PC-9 (cell line): ENCODE results near the gene DRAP1. TPM values are rescaled to one million over a fixed set of nuclear protein-coding genes. Genes with fewer than 3 reads are reported as not detected.

Experiments
- BruUV-seq: library from RNA; stranded (reverse); fragments of 400-500 nt; replicated peaks from 2 replicates; lab custom pipeline; 2021; lab: Mats Ljungman, UMichigan
- CTCF ChIA-PET: fragments of 300-600 bp; sonication (Branson Sonifier 250); formaldehyde crosslinking; loops from one replicate; lab custom pipeline; 2022; ENCODE audit warnings: antibody characterized with exemption; lab: Charles Lee
- POLR2A ChIA-PET: fragments of 300-600 bp; sonication (Branson Sonifier 250); formaldehyde crosslinking; loops from one replicate; lab custom pipeline; 2022; ENCODE audit warnings: antibody characterized with exemption; ENCODE audit not compliant: unreplicated experiment; lab: Charles Lee
- DNase-seq, 2 experiments: peaks; one replicate each; pipeline versions ENCODE4 v3.0.0 to v3.0.0-alpha.2; 2015 to 2022; ENCODE audit warnings: mixed read lengths in 1 of 2
- H2AFZ ChIP-seq: fragments of 200-600 bp; sonication (generic); 2 replicates; pipeline ENCODE4 v1.8.1; 2017; ENCODE audit warnings: antibody characterized with exemption
- H3F3A ChIP-seq: fragments of 200-600 bp; sonication (generic); 2 replicates; pipeline ENCODE4 v1.8.1; 2017; ENCODE audit warnings: antibody characterized with exemption, mild to moderate bottlenecking, low read depth; ENCODE audit not compliant: insufficient read depth
- H3K27ac ChIP-seq: fragments of 200-600 bp; sonication (generic); 2 replicates; pipeline ENCODE4 v1.6.1; 2016; ENCODE audit warnings: mixed run types
- H3K27me3 ChIP-seq: fragments of 200-600 bp; sonication (generic); 2 replicates; pipeline ENCODE4 v1.6.1; 2016; ENCODE audit warnings: low read depth, mixed run types; ENCODE audit not compliant: insufficient read depth
- H3K36me3 ChIP-seq: fragments of 200-600 bp; sonication (generic); 2 replicates; pipeline ENCODE4 v1.6.1; 2016; ENCODE audit warnings: low read depth, mixed run types
- H3K4me1 ChIP-seq: fragments of 200-600 bp; sonication (generic); replicated peaks from 2 replicates; pipeline ENCODE4 v1.6.1; 2016; ENCODE audit warnings: mixed run types; ENCODE audit not compliant: insufficient read depth
- H3K4me2 ChIP-seq: fragments of 200-600 bp; sonication (generic); 2 replicates; pipeline ENCODE4 v1.6.1; 2017; ENCODE audit warnings: mixed run types
- H3K4me3 ChIP-seq: fragments of 200-600 bp; sonication (generic); 2 replicates; pipeline ENCODE4 v1.6.1; 2016; ENCODE audit warnings: mixed run types
- H3K79me2 ChIP-seq: fragments of 200-600 bp; sonication (generic); 2 replicates; pipeline ENCODE4 v1.6.1; 2017; ENCODE audit warnings: low read depth, mixed run types
- H3K9me2 ChIP-seq: fragments of 200-600 bp; sonication (generic); 2 replicates; pipeline ENCODE4 v1.8.1; 2017; ENCODE audit warnings: mild to moderate bottlenecking; ENCODE audit not compliant: insufficient read depth
- H3K9me3 ChIP-seq: fragments of 200-600 bp; sonication (generic); 2 replicates; pipeline ENCODE4 v1.8.1; 2016; ENCODE audit warnings: low read depth; ENCODE audit not compliant: insufficient read depth
- H4K20me1 ChIP-seq: fragments of 200-600 bp; sonication (generic); 2 replicates; pipeline ENCODE4 v1.8.1; 2017; ENCODE audit not compliant: insufficient read depth
- CTCF ChIP-seq: fragments of 200-600 bp; sonication (generic); conservative IDR thresholded peaks from 2 replicates; pipeline ENCODE4 v1.6.1; 2017; ENCODE audit warnings: mixed run types, antibody characterized with exemption, mild to moderate bottlenecking, moderate library complexity
- EZH2 ChIP-seq: fragments of 200-600 bp; sonication (generic); IDR thresholded peaks from 2 replicates; pipeline ENCODE4 v1.8.0; 2017; ENCODE audit warnings: antibody characterized with exemption, low read depth
- intact Hi-C: fragments of 100-400 bp; cut with micrococcal nuclease; formaldehyde crosslinking; loops from one replicate; pipeline ENCODE4 v1.10.0; 2022; ENCODE audit not compliant: unreplicated experiment
- total RNA-seq: library from RNA; stranded (reverse); gene quantifications from 2 replicates; pipeline ENCODE4 v1.2.3, GENCODE V29; 2021

The DRAP1 gene
- total RNA-seq, 1 experiment from 2014 or later: 220 TPM

GRCh38 chr11:65932558-65932919, 13.3 kb downstream of the DRAP1 start:
- intact Hi-C loops: no loop called here
- no peaks in the 10 kb centered on the region for H3K79me2 ChIP-seq
- no peak overlapping the region for H3K4me2 ChIP-seq
- BruUV-seq: no TSS peak
- no peak overlapping the region for H2AFZ ChIP-seq
- ChIA-PET POLR2A (no interaction called here), CTCF (interaction anchor here (1.2 kb wide), 1 partner anchor 19 kb away, joined by 6 read pairs; no protein-coding TSS in a partner anchor)
- no peaks in the 10 kb centered on the region for H3K9me2 ChIP-seq
- no peak for DNase-seq
- no peak overlapping the region for H3K4me3 ChIP-seq
- no peaks in the 10 kb centered on the region for H3K9me3 ChIP-seq
- TF ChIP-seq EZH2: no peak
- no peak; the same call in 1 of the 2 replicates for TF ChIP-seq CTCF
- H3K27ac ChIP-seq: no peak overlapping the region
- H3K27me3 ChIP-seq: no peaks in the 10 kb centered on the region
- no peaks in the 10 kb centered on the region for H3K36me3 ChIP-seq
- peaks cover 9% of the 10 kb centered on the region; the same call in 1 of the 2 replicates for H3F3A ChIP-seq
- H4K20me1 ChIP-seq: no peaks in the 10 kb centered on the region
- no peaks in the 10 kb centered on the region for H3K4me1 ChIP-seq

GRCh38 chr11:65934014-65934413, 14.8 kb downstream of the DRAP1 start:
- intact Hi-C loops: no loop called here
- ChIA-PET CTCF (no interaction called here), POLR2A (interaction anchor here (0.6 kb wide), 2 partner anchors 56 to 135 kb away, joined by 3 to 5 read pairs; no protein-coding TSS in a partner anchor)
- Histone ChIP-seq H3K27me3 (no peaks in the 10 kb centered on the region), H2AFZ (no peak overlapping the region), H3K4me1 (no peaks in the 10 kb centered on the region), H3K4me3 (no peak overlapping the region), H3K79me2 (no peaks in the 10 kb centered on the region), H4K20me1 (no peaks in the 10 kb centered on the region), H3F3A (peaks cover 5% of the 10 kb centered on the region; the same call in 1 of the 2 replicates), H3K4me2 (no peak overlapping the region), H3K9me2 (no peaks in the 10 kb centered on the region), H3K27ac (no peak overlapping the region), H3K36me3 (no peaks in the 10 kb centered on the region), H3K9me3 (no peaks in the 10 kb centered on the region)
- TF ChIP-seq EZH2: no peak
- TF ChIP-seq CTCF: no peak
- DNase-seq: no peak
- BruUV-seq: no TSS peak

GRCh38 chr11:65937766-65938165, 18.5 kb downstream of the DRAP1 start:
- Histone ChIP-seq H3K9me2 (no peaks in the 10 kb centered on the region), H3K4me3 (no peak overlapping the region), H3K27me3 (no peaks in the 10 kb centered on the region), H4K20me1 (no peaks in the 10 kb centered on the region), H2AFZ (no peak overlapping the region), H3K79me2 (no peaks in the 10 kb centered on the region), H3K36me3 (no peaks in the 10 kb centered on the region), H3K4me1 (no peaks in the 10 kb centered on the region), H3K4me2 (no peak overlapping the region), H3K27ac (no peak overlapping the region), H3K9me3 (no peaks in the 10 kb centered on the region), H3F3A (no peaks in the 10 kb centered on the region)
- ChIA-PET CTCF (no interaction called here), POLR2A (interaction anchor here (1.0 kb wide), 1 partner anchor 47 kb away, joined by 4 read pairs; the partner anchor contains the start of gene CCDC85B)
- BruUV-seq: no TSS peak
- intact Hi-C loops: no loop called here
- no peak for DNase-seq
- no peak for TF ChIP-seq CTCF
- no peak for TF ChIP-seq EZH2
